GM18517 (cell line): ENCODE data around the gene SNX25.

Source experiments
- ATAC-seq: cut with Tn5 transposase; IDR thresholded peaks from one replicate; pipeline ENCODE4 v1.9.1; 2021; ENCODE audit warnings: mild to moderate bottlenecking, moderate library complexity; ENCODE audit not compliant: unreplicated experiment

SNX25 gene

GRCh38 chr4:185396724-185397385, 187.5 kb downstream of the SNX25 start, which contains the start of gene ANKRD37:
TSS of gene ANKRD37 (plus strand) at chr4:185396841. CDS start at chr4:185396924, 83 bp downstream.
- no peak for ATAC-seq

- ATAC-seq, result no peak
Measured at GRCh38 chr4:185398618-185399017, 189.2 kb downstream of the SNX25 start.

DNA sequence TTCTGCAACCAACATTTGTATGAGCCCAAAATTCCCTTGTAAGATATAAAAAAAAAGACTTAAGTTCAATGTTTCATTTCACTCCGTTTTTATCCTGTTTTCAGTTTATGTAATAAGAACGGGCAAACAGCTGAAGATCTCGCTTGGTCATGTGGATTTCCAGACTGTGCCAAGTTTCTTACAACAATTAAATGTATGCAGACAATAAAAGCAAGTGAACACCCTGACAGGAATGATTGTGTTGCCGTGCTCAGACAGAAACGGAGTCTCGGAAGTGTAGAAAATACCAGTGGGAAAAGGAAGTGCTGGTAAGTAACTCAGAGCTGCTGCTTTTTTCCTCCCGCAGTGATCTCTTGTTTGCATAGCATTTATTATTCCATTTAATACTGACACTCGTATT, 190.1 kb downstream of the SNX25 start:
- no peak for ATAC-seq

DNA sequence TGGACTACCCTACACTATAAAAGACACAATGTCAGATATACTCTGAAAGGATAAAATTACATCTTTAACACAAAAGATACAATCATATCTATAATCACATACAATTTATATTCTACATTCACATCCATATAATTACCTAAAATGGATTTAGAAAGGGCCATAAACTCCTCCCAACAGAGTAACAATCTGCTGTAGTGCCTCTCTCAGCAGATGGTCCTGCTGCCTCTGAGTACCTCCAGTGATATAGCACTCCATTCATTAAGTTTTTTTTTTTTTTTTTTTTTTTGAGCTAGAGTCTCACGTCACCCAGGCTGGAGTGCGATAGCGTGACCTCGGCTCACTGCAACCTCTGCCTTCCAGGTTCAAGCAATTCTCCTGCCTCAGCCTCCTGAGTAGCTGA, 194.6 kb downstream of the SNX25 start:
- no peak for ATAC-seq

GRCh38 chr4:185405296-185405999, 196.1 kb downstream of the SNX25 start:
- ATAC-seq, result no peak

DNA sequence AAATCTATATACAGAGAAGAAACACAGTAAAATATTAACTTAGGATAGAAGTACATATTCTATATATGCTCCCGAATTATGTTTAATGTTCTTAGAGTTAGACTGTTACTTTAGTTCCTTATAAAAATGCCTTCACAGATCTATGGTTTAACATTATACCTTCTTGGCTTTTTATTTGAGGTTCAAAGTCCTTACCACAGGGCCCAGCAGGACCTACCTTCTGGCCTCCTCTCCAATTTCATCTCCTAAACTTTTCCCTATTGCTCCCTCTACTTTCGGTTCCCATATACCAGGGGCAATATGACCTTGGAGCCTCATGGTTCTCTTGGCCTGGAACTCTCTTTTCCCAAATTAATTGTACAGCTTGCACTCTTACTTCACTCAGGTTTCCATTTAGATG, 199.0 kb downstream of the SNX25 start:
- ATAC-seq, result no peak

GRCh38 chr4:185411849-185412248, 202.5 kb downstream of the SNX25 start:
- ATAC-seq, result no peak

DNA sequence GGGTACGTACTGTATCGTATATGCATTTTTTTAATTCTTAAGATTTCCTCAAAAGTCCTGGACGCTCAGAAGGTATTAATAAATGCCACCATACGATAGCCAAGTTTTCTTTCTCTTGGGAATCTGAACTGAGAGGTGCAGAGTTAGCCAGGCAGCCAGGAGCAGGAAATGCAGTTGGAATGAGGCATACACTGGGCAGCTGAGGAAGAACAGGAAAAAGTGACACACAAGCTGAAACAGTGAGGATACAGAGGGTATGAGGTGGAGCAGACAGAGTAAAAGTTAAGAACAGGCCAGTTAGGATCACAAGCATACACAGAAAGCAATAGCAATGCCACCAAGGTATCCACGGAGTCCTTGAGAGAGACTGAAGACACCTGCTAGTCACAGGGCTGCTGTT, 203.0 kb downstream of the SNX25 start:
- ATAC-seq, result no peak
